ENCODE results near the gene TOMM40L. TPM values are rescaled to one million over a fixed set of nuclear protein-coding genes. Genes with fewer than 3 reads are reported as not detected.

The TOMM40L gene
- total RNA-seq, 1 experiment from 2014 or later: 9.2 TPM

- Histone ChIP-seq H3K4me1 (ENCODE audit: control insufficient read depth, insufficient read depth, low read length) (no peaks in the 10 kb centered on the region; the same call in 1 of the 2 replicates), H3K9me3 (ENCODE audit: control insufficient read depth, insufficient read depth, low read depth, low read length) (no peaks in the 10 kb centered on the region), H3K36me3 (ENCODE audit: control insufficient read depth, insufficient read depth, low read length) (no peaks in the 10 kb centered on the region), H3K27ac (ENCODE audit: low read length) (no peak overlapping the region), H3K27me3 (ENCODE audit: control insufficient read depth, insufficient read depth, low read length) (peaks cover 4% of the 10 kb centered on the region; the same call in 1 of the 2 replicates), H3K4me3 (ENCODE audit: low read depth in 2 of 2, low read length in 2 of 2) (no peak overlapping the region)
- DNase-seq (ENCODE audit: low read depth, low spot score) (no peak), ATAC-seq (no peak)
- POLR2A ChIA-PET: interaction anchor here (1.0 kb wide), 1 partner anchor 64 kb away, joined by 3 read pairs; the partner anchor contains the start of gene NDUFS2
- TF ChIP-seq REST (IDR thresholded peaks at IDR 0.05; ENCODE audit: insufficient read depth in 1 of 2, low read depth in 2 of 2, low read length in 1 of 2): no peak
- no peak for TF ChIP-seq CTCF (IDR thresholded peaks at IDR 0.05)
- no peak for TF ChIP-seq POLR2AphosphoS5 (IDR thresholded peaks at IDR 0.05; ENCODE audit: low read depth, low read length)
- TF ChIP-seq SIN3A (IDR thresholded peaks at IDR 0.05; ENCODE audit: borderline replicate concordance, insufficient read depth, low read depth, low read length): no peak
- TF ChIP-seq TCF7L2 (IDR thresholded peaks at IDR 0.05; ENCODE audit: low read depth, low read length): no peak
- CTCF ChIA-PET: no interaction called here
- intact Hi-C loops (cut with micrococcal nuclease; ENCODE audit: unreplicated experiment) (no loop called here), in situ Hi-C loops (cut with HindIII; ENCODE audit: low pct_unique_long_range_greater_than_20kb, low sequenced_read_pairs) (no loop called here)
- no TSS peak for BruUV-seq (replicated peaks)
Observed at GRCh38 chr1:161266202-161266601, 40.3 kb downstream of the TOMM40L start.

GRCh38 chr1:161266836-161267235 is 41.0 kb downstream of the TOMM40L start:
- Histone ChIP-seq H3K4me3 (ENCODE audit: low read depth in 2 of 2, low read length in 2 of 2) (no peak overlapping the region), H3K36me3 (ENCODE audit: control insufficient read depth, insufficient read depth, low read length) (no peaks in the 10 kb centered on the region), H3K4me1 (ENCODE audit: control insufficient read depth, insufficient read depth, low read length) (no peaks in the 10 kb centered on the region), H3K9me3 (ENCODE audit: control insufficient read depth, insufficient read depth, low read depth, low read length) (no peaks in the 10 kb centered on the region), H3K27ac (ENCODE audit: low read length) (no peak overlapping the region), H3K27me3 (ENCODE audit: control insufficient read depth, insufficient read depth, low read length) (no peaks in the 10 kb centered on the region; the same call in 1 of the 2 replicates)
- ChIA-PET POLR2A (no interaction called here), CTCF (no interaction called here)
- no peak for TF ChIP-seq SIN3A (IDR thresholded peaks at IDR 0.05; ENCODE audit: borderline replicate concordance, insufficient read depth, low read depth, low read length)
- TF ChIP-seq CTCF (IDR thresholded peaks at IDR 0.05): no peak
- TF ChIP-seq POLR2AphosphoS5 (IDR thresholded peaks at IDR 0.05; ENCODE audit: low read depth, low read length): no peak
- no peak for TF ChIP-seq REST (IDR thresholded peaks at IDR 0.05; ENCODE audit: insufficient read depth in 1 of 2, low read depth in 2 of 2, low read length in 1 of 2)
- TF ChIP-seq TCF7L2 (IDR thresholded peaks at IDR 0.05; ENCODE audit: low read depth, low read length): no peak
- no TSS peak for BruUV-seq (replicated peaks)
- intact Hi-C loops (cut with micrococcal nuclease; ENCODE audit: unreplicated experiment) (no loop called here), in situ Hi-C loops (cut with HindIII; ENCODE audit: low pct_unique_long_range_greater_than_20kb, low sequenced_read_pairs) (no loop called here)
- DNase-seq (ENCODE audit: low read depth, low spot score) (no peak), ATAC-seq (no peak)

Measured in Panc1 (cell line).